GM03348 (cell line): ENCODE measurements around the gene HOXB1.

ENCODE experiments used
- DNase-seq: peaks from one replicate; pipeline ENCODE4 v3.0.0; 2012; ENCODE audit warnings: low spot score

The HOXB1 gene

DNA sequence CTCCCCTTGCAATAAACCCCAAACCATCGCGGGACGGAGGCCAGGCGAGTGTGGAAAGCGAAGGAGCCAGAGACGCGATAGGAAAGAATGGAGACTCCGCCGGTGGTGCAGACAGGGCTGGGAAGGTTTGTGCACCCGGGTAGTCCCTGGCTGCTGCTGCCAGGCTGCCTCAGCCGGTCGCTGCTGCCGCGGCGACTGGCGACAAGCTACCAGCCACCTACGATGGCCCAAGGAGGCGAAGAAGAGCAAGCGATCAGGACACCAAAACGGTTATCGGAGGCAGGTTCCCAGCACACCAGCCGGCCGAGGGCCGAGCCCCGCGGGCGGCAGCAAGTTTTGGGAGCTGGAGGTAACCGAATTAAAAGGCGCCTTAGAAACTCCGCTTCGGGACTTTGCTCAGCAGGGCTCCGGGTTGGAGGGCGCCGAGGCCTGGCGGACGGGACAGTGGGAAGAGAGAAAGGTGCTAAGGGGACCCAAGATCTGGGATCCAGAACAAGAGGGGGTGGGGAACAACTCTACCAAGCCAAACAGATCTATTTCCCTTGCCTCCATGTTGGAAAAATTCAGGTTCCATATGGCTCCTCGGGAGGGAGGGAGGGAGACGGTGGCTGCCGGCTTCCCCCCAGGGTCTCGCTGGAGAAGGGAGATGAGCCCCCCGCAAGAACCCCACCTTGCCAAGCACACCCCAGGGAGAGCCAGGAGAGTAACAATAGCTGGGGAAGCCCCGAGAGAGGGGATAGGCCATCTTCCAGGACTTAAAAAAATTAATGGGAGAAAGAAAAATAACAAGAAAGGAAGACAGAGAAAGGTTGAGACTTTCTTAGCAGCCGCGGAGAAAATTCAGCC lies 23.8 kb upstream of the HOXB1 start:
- no peak for DNase-seq

DNA sequence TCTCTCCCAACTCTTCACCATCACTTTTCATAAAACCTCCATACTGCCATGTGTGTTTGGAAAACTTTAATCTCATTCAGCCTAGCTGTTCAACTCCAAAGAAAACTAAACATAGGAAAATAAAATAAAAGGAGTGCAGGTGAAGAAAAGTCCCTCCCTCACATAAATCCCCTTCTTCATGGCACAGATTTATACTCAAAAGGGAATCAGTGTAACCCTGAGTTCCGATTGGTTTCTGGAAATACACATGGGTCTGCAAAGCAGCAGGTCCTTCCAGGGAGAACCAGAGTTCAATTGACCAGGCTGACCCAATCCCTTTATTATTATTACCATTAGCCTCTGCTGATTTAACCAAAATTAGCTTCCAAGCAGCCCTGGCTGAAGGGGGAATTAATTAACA lies 23.0 kb upstream of the HOXB1 start:
- DNase-seq: no peak

GRCh38 chr17:48553190-48553547 lies 22.4 kb upstream of the HOXB1 start:
- DNase-seq: no peak

DNA sequence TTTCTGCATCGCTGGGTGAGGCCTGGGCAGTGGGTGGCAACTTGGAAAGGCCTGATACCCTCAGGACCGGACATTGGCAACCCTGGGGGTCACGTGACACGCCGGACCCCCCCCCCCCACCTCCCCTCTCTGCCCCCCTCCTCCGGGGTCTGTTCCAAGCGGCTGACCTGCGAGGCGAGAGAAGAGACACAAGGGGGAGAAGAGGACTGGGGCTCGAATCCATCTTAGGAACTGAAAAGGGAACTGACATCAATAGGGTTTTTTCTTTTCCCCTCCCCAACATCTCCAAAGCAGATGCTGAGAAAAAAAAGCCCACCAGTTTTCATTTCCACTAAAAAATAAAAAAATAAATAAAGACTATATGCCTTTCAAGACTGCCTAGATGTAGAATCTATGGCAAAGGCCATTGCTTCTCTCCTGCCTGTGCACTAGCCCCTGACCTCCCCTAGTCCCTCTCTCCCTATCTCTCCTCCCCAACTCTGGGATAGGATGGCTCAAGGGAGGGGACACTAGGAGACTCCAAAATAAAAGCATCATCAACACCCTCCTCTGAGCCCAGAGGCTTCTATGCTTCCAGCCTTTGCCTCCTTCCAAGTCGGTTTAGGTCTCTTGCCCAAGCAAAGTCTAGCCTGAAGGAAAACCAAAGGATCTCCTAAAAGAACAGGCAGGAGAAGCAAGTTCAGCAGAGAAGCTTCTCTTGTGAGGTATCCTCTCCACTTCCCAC lies 21.8 kb upstream of the HOXB1 start:
- no peak for DNase-seq

DNA sequence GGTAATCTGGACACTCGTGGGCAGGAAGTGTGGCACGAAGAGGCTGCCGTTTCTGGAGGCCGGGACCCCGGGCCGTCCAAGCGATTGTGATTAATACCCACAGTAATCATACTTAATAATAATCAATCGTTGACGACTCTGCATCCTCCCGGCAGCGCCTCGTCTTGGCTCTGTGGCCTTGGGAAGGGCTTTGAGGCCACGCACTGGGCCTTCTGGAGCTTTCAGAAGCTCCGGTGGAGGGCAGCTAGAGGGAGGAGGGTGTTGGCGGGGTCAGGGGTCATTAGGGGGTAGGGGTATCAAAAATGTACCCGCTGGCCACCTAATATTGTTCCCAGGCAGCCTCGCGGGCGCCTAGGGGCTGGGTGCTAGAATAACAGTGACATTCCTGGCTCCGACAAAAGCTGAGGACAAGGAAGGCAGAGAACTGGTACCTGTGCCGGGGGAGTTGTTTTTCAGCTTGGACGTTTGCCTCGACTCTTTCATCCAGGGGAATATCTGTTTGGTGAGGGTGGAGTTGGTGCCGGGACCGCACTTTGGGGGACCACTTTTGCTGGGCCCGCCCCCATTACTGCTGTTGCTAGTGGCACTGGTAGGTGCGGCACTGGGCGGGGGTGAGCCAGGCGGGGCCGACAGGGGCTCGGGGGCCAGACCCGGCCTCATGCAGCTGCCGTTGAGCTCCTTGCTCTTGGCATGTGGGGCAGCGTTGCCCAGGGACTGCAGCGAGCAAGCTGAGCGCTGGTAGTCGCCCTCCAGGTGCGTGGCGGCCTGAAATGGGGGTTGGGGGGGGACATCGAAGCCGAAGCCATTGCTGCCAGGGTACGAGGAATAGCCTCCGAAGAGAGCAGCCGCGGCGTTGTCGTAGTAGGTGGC lies 21.0 kb upstream of the HOXB1 start:
- DNase-seq: no peak

DNA sequence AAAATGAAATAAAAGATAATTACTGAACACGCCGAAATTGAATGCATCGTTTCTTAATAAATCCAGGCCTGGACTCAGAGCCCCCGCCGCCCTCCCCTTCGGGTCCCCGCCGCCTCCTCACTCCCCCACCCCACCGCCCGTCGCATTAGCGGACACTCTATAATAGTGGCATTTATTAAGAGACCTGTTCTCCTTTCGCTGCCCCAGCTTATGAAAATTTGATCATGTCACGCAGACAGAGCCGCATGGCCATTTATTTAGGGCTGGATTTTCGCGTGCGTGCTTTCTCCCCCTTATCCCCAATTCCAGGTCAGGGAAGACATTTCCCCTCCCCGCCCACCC lies 20.4 kb upstream of the HOXB1 start:
- DNase-seq: no peak

- no peak for DNase-seq
Observed at GRCh38 chr17:48550502-48551213, 19.8 kb upstream of the HOXB1 start.

DNA sequence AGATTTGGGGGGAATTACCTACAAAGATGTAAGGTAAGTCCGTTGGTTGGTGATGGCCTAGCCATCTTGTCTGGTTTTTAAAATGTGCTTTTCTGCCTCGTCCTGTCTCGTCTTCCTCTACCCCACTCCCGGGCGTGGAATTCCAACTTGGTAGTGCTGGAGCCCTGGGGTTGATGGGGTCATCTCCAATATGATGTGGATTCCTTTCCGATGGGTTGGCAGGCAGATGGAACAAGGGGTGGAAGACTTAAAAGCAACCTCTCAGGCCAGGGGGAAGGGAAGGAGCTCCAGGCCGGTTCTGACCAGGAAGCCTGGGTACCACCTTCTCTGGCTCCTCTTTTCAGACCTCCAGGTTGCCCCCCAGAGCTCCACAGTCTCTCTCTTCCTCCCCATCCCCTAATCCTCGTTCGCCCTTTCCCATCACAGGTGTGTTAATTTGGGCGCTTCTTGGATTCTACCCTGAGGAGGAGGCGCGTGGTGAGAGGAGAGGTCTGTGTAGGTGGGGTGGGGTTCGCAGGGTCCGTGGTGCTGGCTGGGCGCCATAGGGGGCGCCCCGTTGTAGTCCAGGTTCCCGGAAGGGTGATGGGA lies 19.2 kb upstream of the HOXB1 start:
- no peak for DNase-seq

GRCh38 chr17:48549281-48549630 lies 18.4 kb upstream of the HOXB1 start:
- DNase-seq: no peak

- no peak for DNase-seq
Observed at GRCh38 chr17:48548523-48549280, 17.9 kb upstream of the HOXB1 start.

DNA sequence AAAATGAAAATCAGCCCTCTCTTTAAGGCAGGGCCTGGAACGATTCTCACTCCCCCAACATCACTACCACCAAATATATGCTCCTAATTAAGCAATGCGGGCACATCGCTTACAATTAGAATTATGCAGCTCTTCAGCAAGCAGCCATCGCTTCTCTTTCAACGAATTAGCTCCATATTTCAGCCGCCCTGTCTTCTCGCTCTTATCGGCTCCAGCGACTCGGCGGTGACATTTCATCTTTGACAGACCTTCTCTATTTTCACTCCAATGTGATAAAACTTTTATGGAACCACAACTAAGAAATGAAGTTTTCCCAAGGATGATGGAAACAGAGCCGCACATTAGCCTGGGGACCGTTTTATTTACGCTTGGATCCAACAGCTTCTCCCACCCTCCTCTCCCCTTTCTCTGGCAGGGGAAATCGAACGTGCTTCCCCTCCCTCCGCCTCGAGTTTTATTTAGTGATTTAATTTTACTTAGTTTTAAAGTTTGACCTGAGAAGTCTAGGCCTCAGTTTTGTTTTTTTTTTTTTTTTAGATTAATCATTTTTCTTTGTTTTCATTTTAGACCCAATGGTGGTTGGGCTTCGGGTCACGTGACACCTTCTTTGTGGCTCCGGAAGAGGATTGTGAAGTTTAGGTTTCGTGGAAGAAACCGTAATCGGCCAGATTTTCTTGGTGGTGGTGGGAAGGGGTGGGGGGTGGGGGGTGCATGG lies 17.2 kb upstream of the HOXB1 start:
- peak; percentile 62 for DNase-seq

GRCh38 chr17:48546924-48547807 lies 16.4 kb upstream of the HOXB1 start:
- DNase-seq: peak; percentile 52

- no peak for DNase-seq
Observed at GRCh38 chr17:48546137-48546923, 15.5 kb upstream of the HOXB1 start.

GRCh38 chr17:48545539-48545938 lies 14.7 kb upstream of the HOXB1 start:
- DNase-seq: no peak

GRCh38 chr17:48545022-48545375 lies 14.2 kb upstream of the HOXB1 start, which contains the start of gene HOXB2:
HOXB2 (minus strand) TSS chr17:48545109; CDS start chr17:48544911, 198 bp downstream.
- DNase-seq: peak; percentile 58

DNA sequence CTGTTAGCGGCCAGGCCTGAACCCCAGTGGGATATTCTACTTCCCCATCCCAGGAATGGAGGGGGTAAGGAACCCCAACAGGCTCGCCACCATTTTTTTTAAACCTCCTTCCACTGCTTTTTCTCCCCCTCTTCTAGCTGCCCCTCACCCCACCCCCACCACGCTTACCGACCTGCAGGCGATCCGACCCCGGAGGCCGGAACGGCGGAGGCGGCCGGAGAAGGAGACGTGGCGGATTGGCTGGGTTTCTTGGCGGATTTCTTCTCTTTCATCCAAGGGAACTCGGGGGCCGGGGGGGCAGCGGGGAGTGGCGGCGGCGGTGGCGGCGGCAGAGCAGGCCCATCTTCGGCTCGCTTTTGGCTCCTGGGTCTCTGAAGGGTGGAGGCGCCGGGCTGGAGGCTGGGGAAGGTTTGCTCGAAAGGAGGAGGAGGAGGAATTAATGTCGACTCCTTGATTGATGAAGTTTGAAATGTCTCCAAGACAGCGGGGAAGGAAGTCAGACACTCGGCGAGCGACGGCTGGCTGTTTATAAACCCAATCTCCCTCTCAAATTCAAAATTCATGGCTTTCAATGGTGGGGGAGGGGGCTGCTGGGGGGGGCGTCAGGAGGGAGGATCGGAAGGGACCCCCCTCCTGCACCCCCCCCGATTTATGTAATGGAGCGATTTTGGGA lies 13.7 kb upstream of the HOXB1 start:
- peak; percentile 90 for DNase-seq

DNA sequence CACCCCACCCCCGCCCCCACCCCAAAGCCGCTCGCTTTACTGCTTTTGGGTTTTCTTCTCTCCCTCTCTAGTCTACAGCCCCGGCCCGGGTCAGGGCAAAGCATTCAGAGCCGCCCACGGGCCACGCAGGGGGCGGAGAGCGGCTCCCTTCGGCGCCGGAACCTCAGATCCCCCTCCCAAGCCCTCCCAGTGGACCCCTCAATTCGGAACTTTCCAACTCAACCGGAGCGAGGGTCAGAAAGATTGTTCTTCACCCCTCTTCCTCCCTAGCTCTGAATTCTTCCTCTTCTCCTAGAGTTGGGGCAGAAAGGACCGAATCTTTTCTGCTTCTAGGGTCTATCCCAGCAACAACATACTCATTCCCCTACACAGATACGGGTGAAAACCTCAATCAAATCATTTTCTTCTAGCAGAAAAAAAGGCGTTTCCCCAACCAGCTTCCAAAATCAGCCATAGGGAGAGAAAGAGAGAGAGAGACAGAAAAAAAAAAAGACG lies 13.1 kb upstream of the HOXB1 start:
- DNase-seq: peak; percentile 55
